ENCODE data around the gene P2RX5.

The P2RX5 gene

GRCh38 chr17:3656353-3656752, 39.6 kb downstream of the P2RX5 start:
- no peak for DNase-seq

- DNase-seq: no peak
These were observed 40.2 kb downstream of the P2RX5 start for GRCh38 chr17:3655766-3656165.

- peak; percentile 36 for DNase-seq
These were observed 48.0 kb downstream of the P2RX5 start for GRCh38 chr17:3647769-3648555.

GRCh38 chr17:3647251-3647650, 48.7 kb downstream of the P2RX5 start:
- DNase-seq: no peak

GRCh38 chr17:3645310-3645709, 50.6 kb downstream of the P2RX5 start:
- DNase-seq: no peak

- DNase-seq: no peak
These were observed 52.0 kb downstream of the P2RX5 start for GRCh38 chr17:3643889-3644349.

GRCh38 chr17:3641717-3642486, 54.1 kb downstream of the P2RX5 start:
- DNase-seq: no peak

GRCh38 chr17:3641014-3641413, 54.9 kb downstream of the P2RX5 start:
- DNase-seq: no peak

- no peak for DNase-seq
These were observed 55.9 kb downstream of the P2RX5 start for GRCh38 chr17:3639981-3640596.

- peak; percentile 8 for DNase-seq
These were observed 59.0 kb downstream of the P2RX5 start for GRCh38 chr17:3636908-3637373.

GRCh38 chr17:3636154-3636907, 59.6 kb downstream of the P2RX5 start, which contains the start of the genes CTNS and SHPK:
Gene CTNS, plus strand, starts transcription at chr17:3636760. Its CDS starts 3,447 bp downstream, at chr17:3640207.
Gene SHPK, minus strand, starts transcription at chr17:3636250. Its CDS starts 31 bp downstream, at chr17:3636219.
- peak; percentile 92 for DNase-seq

- DNase-seq: no peak
These were observed 60.3 kb downstream of the P2RX5 start for GRCh38 chr17:3635474-3636153.

GRCh38 chr17:3632287-3632686, 63.7 kb downstream of the P2RX5 start:
- DNase-seq: no peak

GRCh38 chr17:3630781-3631180, 65.2 kb downstream of the P2RX5 start:
- DNase-seq: no peak

GRCh38 chr17:3627769-3628167, 68.2 kb downstream of the P2RX5 start:
- DNase-seq: no peak

GRCh38 chr17:3626831-3627768, 68.9 kb downstream of the P2RX5 start:
- DNase-seq: no peak
